NCI-H1930 (cell line): ENCODE data around the gene TMPRSS13.

Experiments
- DNase-seq, 2 experiments: peaks; one replicate each; lab custom pipeline; 2025; lab: John Stamatoyannopoulos, UW

TMPRSS13 gene

GRCh38 chr11:117852309-117852708 is 76.9 kb downstream of the TMPRSS13 start:
- no peak for DNase-seq

GRCh38 chr11:117851852-117852251 is 77.3 kb downstream of the TMPRSS13 start:
- DNase-seq: no peak

GRCh38 chr11:117851106-117851505 is 78.1 kb downstream of the TMPRSS13 start:
- DNase-seq: no peak
